Measurements from ENCODE around the gene SLC17A7. TPM values are rescaled to one million over a fixed set of nuclear protein-coding genes. Genes with fewer than 3 reads are reported as not detected.
A peak's percentile ranks its signal among the peaks of the same experiment; 100 is the strongest.

Gene SLC17A7
- total and polyA plus RNA-seq, 2 donors (not counting 1 experiment from before 2014, with no cell fraction given) = 0.60 to 0.89 TPM

DNA sequence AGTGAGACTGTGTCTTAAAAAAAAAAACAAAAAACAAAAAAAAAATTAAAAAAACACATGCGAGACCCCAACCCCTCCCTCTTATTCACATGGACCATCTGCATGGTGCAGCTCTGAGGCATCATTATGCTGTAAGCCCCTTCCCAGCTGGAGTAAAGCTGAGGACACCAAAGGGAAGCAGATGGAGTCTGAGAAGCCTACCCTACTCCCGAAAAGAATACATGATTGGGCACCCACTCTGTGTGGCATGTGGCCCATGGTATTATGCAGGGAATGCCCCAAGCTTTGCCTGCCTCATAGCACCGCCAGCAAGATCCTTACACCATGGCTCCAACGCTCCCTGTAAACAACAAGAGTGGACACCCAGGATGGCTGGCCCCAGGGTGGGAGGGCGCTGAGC is 22.8 kb downstream of the SLC17A7 start:
- Histone ChIP-seq H3K36me3 (replicated peaks in 1 of 2; ENCODE audit: control extremely low read depth in 1 of 2, control insufficient read depth in 1 of 2, extremely low read depth in 1 of 2, insufficient read depth in 2 of 2, low read length in 1 of 2) (no peaks in the 10 kb centered on the region), H3K27me3 (replicated peaks in 1 of 4; ENCODE audit: control extremely low read depth in 1 of 4, control insufficient read depth in 3 of 4, insufficient read depth in 4 of 4, low read length in 3 of 4) (peaks cover 0 to 72% (median 46%) of the 10 kb centered on the region in 4 experiments), H4K20me1 (ENCODE audit: control insufficient read depth, insufficient read depth, low read length, poor library complexity, severe bottlenecking) (no peaks in the 10 kb centered on the region), H3K4me1 (ENCODE audit: control insufficient read depth in 2 of 2, insufficient read depth in 2 of 2, low read length in 2 of 2) (peaks cover 35 to 49% of the 10 kb centered on the region in 2 donors), H3K4me3 (ENCODE audit: control extremely low read depth in 1 of 5, extremely low read depth in 1 of 5, insufficient read depth in 1 of 5, low read depth in 2 of 5, low read length in 4 of 5) (no peak overlapping the region), H2AFZ (ENCODE audit: insufficient read depth, low read depth, low read length, poor library complexity, severe bottlenecking) (no peak overlapping the region), H3K79me2 (ENCODE audit: control insufficient read depth, insufficient read depth, low read length) (no peaks in the 10 kb centered on the region), H3K4me2 (replicated peaks; ENCODE audit: low read depth, low read length, poor library complexity, severe bottlenecking) (no peak overlapping the region), H3K27ac (ENCODE audit: low read length in 2 of 2) (no peak overlapping the region), H3K9ac (ENCODE audit: low read length) (no peak overlapping the region), H3K9me3 (ENCODE audit: control extremely low read depth in 1 of 3, control insufficient read depth in 2 of 3, insufficient read depth in 1 of 3, low read length in 2 of 3) (peaks cover 0 to 26% (median 0%) of the 10 kb centered on the region in 3 donors)
- ChIA-PET CTCF (interaction anchor here (1.2 to 2.1 kb wide), 3 partner anchors 11 to 27 kb away, joined by 5 to 8 read pairs (median 6); no protein-coding TSS in a partner anchor), POLR2A (no interaction called here)
- H3K27ac Mint-ChIP-seq = no peak overlapping the region
- TF ChIP-seq, protein P1, sequence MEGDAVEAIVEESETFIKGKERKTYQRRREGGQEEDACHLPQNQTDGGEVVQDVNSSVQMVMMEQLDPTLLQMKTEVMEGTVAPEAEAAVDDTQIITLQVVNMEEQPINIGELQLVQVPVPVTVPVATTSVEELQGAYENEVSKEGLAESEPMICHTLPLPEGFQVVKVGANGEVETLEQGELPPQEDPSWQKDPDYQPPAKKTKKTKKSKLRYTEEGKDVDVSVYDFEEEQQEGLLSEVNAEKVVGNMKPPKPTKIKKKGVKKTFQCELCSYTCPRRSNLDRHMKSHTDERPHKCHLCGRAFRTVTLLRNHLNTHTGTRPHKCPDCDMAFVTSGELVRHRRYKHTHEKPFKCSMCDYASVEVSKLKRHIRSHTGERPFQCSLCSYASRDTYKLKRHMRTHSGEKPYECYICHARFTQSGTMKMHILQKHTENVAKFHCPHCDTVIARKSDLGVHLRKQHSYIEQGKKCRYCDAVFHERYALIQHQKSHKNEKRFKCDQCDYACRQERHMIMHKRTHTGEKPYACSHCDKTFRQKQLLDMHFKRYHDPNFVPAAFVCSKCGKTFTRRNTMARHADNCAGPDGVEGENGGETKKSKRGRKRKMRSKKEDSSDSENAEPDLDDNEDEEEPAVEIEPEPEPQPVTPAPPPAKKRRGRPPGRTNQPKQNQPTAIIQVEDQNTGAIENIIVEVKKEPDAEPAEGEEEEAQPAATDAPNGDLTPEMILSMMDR (IDR thresholded peaks at IDR 0.05) = no peak
- no peak for TF ChIP-seq EZH2 (IDR thresholded peaks at IDR 0.05; ENCODE audit: borderline replicate concordance, insufficient read depth, low read depth, low read length, poor library complexity, severe bottlenecking)
- ATAC-seq (ENCODE audit: low read depth) = no peak
- peaks cover 52% of the 10 kb centered on the region for H3K27me3 Mint-ChIP-seq
- H3K9me3 Mint-ChIP-seq (ENCODE audit: insufficient read depth) = no peaks in the 10 kb centered on the region
- H3K4me3 Mint-ChIP-seq = no peak overlapping the region
- DNase-seq = no peak
- H3K4me1 Mint-ChIP-seq = peaks cover 43% of the 10 kb centered on the region
- 100% methylated on average over 1 of the region's 5 CpGs for WGBS (ENCODE audit: insufficient coverage)
- intact Hi-C loops (cut with micrococcal nuclease) = no loop called here

DNA sequence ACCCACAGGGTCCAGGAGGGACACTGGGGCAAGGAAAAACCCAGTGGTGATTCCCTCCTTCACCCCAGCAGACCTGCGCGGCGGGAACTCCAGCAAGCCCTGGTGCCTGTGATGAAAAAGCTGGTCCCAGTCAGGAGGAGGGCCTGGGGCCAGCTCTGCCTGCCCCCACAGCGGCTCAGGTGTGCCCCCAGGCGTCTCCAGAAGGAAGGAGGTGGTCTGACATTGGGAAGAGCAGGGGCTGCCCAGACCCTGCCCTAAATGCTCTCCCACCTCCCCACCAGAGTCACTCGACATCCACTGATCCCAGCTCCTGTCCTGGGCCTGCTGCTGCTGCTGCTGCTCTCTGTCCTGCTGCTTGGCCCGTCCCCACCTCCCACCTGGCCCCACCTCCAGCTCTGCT is 24.2 kb downstream of the SLC17A7 start:
- H3K9me3 Mint-ChIP-seq (ENCODE audit: insufficient read depth) = no peaks in the 10 kb centered on the region
- ChIA-PET CTCF (interaction anchor here (1.0 to 3.2 kb wide), 5 partner anchors 8 to 116 kb away, joined by 3 to 12 read pairs (median 5); no protein-coding TSS in a partner anchor), POLR2A (interaction anchor here (1.0 to 2.0 kb wide), 2 partner anchors 8 to 13 kb away, joined by 4 read pairs; partner anchors contain the start of gene GFY)
- Histone ChIP-seq H3K9ac (ENCODE audit: low read length) (no peak overlapping the region), H3K4me3 (ENCODE audit: control extremely low read depth in 1 of 5, extremely low read depth in 1 of 5, insufficient read depth in 1 of 5, low read depth in 2 of 5, low read length in 4 of 5) (no peak overlapping the region), H3K36me3 (replicated peaks in 1 of 2; ENCODE audit: control extremely low read depth in 1 of 2, control insufficient read depth in 1 of 2, extremely low read depth in 1 of 2, insufficient read depth in 2 of 2, low read length in 1 of 2) (no peaks in the 10 kb centered on the region), H3K9me3 (ENCODE audit: control extremely low read depth in 1 of 3, control insufficient read depth in 2 of 3, insufficient read depth in 1 of 3, low read length in 2 of 3) (peaks cover 0 to 16% (median 0%) of the 10 kb centered on the region in 3 donors), H3K27ac (ENCODE audit: low read length in 2 of 2) (no peak overlapping the region), H3K4me2 (replicated peaks; ENCODE audit: low read depth, low read length, poor library complexity, severe bottlenecking) (no peak overlapping the region), H3K79me2 (ENCODE audit: control insufficient read depth, insufficient read depth, low read length) (no peaks in the 10 kb centered on the region), H2AFZ (ENCODE audit: insufficient read depth, low read depth, low read length, poor library complexity, severe bottlenecking) (no peak overlapping the region), H3K27me3 (replicated peaks in 1 of 4; ENCODE audit: control extremely low read depth in 1 of 4, control insufficient read depth in 3 of 4, insufficient read depth in 4 of 4, low read length in 3 of 4) (peaks cover 0 to 58% (median 35%) of the 10 kb centered on the region in 4 experiments), H3K4me1 (ENCODE audit: control insufficient read depth in 2 of 2, insufficient read depth in 2 of 2, low read length in 2 of 2) (peaks cover 22 to 38% of the 10 kb centered on the region in 2 donors), H4K20me1 (ENCODE audit: control insufficient read depth, insufficient read depth, low read length, poor library complexity, severe bottlenecking) (no peaks in the 10 kb centered on the region)
- intact Hi-C loops (cut with micrococcal nuclease) = no loop called here
- peaks cover 37% of the 10 kb centered on the region for H3K4me1 Mint-ChIP-seq
- ATAC-seq (ENCODE audit: low read depth) (no peak), DNase-seq (no peak)
- H3K27ac Mint-ChIP-seq = peak overlapping the region; percentile 20
- no peak overlapping the region for H3K4me3 Mint-ChIP-seq
- no peak for TF ChIP-seq EZH2 (IDR thresholded peaks at IDR 0.05; ENCODE audit: borderline replicate concordance, insufficient read depth, low read depth, low read length, poor library complexity, severe bottlenecking)
- TF ChIP-seq, protein P1 (IDR thresholded peaks at IDR 0.05) = no peak
- H3K27me3 Mint-ChIP-seq = peaks cover 44% of the 10 kb centered on the region
- 80% methylated on average over 7 of the region's 7 CpGs for WGBS (ENCODE audit: insufficient coverage)
